Measurements from ENCODE around the gene DZANK1. TPM values are rescaled to one million over a fixed set of nuclear protein-coding genes. Genes with fewer than 3 reads are reported as not detected.

The DZANK1 gene
- total RNA-seq, 2 donors from 2014 or later, result 1.6 TPM

DNA sequence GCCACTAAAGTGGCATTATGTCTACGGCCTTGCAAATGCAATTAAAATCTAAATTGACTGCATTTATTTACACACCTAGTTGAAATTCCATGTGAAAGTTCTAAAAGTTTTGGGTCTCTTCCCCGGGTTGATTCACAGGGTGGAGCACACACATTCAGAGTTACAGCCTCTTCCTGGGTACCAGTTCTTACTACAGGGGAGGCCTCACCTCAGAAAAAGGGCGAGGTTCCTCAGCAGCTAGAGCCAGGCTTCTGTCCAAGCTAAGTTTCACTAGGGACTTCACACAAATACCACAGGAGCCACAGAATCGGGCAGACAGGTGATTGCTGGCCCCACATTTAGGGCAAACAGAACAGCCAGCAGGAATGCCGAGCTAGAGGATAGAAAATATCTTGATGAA lies 52.7 kb downstream of the DZANK1 start:
- Histone ChIP-seq H3K27ac (no peak overlapping the region), H3K4me3 (no peak overlapping the region)
- no peak for ATAC-seq

DNA sequence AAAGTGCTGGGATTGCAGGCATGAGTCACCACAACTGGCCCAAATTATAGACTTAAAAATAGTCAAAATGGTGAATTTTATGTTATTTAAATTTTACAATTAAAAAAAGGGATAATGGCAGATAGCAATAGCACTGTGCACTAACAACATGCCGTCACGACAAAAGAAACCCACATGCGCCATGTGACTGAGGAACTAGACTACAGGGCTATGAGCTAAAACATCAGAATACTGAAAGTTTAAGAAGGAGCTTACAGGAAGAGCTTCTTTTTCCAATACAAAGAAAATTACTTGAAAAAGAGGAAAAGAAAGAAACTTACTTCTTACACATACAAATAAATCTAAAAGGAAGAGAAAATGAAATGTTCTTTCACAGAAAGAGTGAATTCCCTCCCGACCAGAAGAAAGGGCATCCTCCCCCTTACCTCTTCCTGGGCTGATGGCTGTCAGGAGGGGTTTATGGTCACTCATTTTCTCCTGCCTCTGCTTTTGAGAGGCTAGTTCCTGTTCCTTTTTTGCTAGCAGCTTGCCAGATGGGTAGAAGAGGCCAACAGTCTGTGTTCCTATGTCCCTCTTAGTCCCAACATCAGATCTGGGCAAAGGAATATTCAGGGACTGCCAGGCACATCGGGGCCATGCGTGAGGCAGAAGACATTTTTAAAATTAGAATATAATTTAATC lies 54.5 kb downstream of the DZANK1 start:
- no peak for TF ChIP-seq POLR2A (IDR thresholded peaks at IDR 0.05)
- TF ChIP-seq, protein P1, sequence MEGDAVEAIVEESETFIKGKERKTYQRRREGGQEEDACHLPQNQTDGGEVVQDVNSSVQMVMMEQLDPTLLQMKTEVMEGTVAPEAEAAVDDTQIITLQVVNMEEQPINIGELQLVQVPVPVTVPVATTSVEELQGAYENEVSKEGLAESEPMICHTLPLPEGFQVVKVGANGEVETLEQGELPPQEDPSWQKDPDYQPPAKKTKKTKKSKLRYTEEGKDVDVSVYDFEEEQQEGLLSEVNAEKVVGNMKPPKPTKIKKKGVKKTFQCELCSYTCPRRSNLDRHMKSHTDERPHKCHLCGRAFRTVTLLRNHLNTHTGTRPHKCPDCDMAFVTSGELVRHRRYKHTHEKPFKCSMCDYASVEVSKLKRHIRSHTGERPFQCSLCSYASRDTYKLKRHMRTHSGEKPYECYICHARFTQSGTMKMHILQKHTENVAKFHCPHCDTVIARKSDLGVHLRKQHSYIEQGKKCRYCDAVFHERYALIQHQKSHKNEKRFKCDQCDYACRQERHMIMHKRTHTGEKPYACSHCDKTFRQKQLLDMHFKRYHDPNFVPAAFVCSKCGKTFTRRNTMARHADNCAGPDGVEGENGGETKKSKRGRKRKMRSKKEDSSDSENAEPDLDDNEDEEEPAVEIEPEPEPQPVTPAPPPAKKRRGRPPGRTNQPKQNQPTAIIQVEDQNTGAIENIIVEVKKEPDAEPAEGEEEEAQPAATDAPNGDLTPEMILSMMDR (IDR thresholded peaks at IDR 0.05), result no peak
- no peaks in the 10 kb centered on the region for H3K36me3 ChIP-seq (replicated peaks in 1 of 2; ENCODE audit: insufficient read depth in 1 of 2, low read depth in 2 of 2)
- no peak overlapping the region for H3K4me3 ChIP-seq
- WGBS, 2 donors, result 67 to 71% methylated on average over 6 of the region's 6 CpGs
- DNase-seq, result no peak
- no peak for ATAC-seq
- intact Hi-C loops (cut with DNase I), result no loop called here
- peak overlapping the region in 1 of 4 donors; percentile 3 for H3K27ac ChIP-seq
- H3K27me3 ChIP-seq, result no peaks in the 10 kb centered on the region
- H3K4me1 ChIP-seq, result no peaks in the 10 kb centered on the region
- no peaks in the 10 kb centered on the region for H3K9me3 ChIP-seq

More for the DNA sequence above, 52.7 kb downstream of the DZANK1 start:
- no peaks in the 10 kb centered on the region for H3K9me3 ChIP-seq
- intact Hi-C loops (cut with DNase I), result no loop called here
- H3K4me1 ChIP-seq, result no peaks in the 10 kb centered on the region
- H3K27me3 ChIP-seq, result no peaks in the 10 kb centered on the region
- 63 to 74% methylated on average over 5 of the region's 5 CpGs for WGBS, 2 donors
- TF ChIP-seq, protein P1 (IDR thresholded peaks at IDR 0.05), result no peak
- no peak for TF ChIP-seq POLR2A (IDR thresholded peaks at IDR 0.05)
- DNase-seq, result no peak
- H3K36me3 ChIP-seq (replicated peaks in 1 of 2; ENCODE audit: insufficient read depth in 1 of 2, low read depth in 2 of 2), result no peaks in the 10 kb centered on the region

DNA sequence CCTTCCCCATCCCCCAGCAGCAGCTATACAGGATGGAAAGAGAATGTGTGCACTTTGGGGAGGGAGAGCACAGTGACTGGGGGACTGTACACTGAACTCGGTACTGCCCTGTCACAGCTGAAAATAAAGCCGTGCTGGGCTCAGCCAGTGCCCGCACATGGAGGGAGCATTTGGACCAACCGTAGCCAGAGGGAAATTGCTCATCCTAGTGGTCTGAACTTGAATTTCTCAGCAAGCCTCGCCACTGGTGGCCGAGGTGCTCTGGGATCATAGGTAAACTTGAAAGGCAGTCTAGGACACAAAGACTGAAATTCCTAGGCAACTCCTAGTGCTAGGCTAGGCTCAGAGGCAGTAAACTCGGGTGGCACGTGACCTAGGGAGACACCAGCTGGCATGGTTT lies 61.0 kb downstream of the DZANK1 start:
- intact Hi-C loops (cut with DNase I), result no loop called here
- no peak for DNase-seq
- ATAC-seq, result no peak
- Histone ChIP-seq H3K36me3 (replicated peaks in 1 of 2; ENCODE audit: insufficient read depth in 1 of 2, low read depth in 2 of 2) (no peaks in the 10 kb centered on the region), H3K9me3 (no peaks in the 10 kb centered on the region), H3K27ac (no peak overlapping the region), H3K4me1 (no peaks in the 10 kb centered on the region), H3K4me3 (no peak overlapping the region), H3K27me3 (no peaks in the 10 kb centered on the region)
- TF ChIP-seq, protein P1 (IDR thresholded peaks at IDR 0.05), result no peak
- WGBS, 2 donors, result 83 to 91% methylated on average over 8 of the region's 8 CpGs

DNA sequence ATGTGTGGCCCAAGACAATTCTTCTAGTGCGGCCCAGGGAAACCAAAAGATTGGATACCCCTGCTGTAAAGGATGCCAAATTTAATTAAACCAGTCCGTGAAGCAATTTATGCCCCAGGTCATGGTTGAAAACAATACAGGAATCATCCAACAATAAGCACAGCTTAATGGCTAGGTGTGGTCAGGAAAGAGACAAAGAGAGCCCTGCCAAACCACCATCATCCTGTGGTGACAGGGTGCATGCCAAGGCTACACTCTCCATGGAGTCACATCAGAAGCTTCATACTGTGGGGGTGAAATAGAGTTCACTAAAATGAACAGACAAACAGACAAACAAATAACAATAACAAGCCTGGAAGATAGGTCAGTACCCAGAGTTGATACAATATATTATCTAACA lies 62.7 kb downstream of the DZANK1 start:
- no peak for DNase-seq

DNA sequence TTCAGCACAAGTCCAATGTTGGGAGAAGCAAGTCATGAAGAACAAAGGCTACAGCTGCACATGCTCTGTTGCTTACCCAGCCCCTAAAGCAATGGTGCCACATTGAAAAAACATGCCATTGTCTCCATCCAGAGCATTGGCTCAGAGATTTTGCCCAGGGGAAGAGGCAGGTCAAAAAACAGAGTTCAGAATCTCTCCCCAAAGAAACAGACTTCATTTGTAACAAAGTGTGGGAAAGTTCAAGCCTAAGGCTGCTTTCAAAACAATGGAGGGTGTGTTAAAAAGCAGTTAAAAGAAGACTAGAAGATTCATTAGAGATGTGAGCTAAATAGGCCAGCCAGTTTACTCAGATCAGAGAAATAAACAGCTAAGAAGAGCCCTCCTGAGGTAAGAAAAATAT lies 63.6 kb downstream of the DZANK1 start:
- intact Hi-C loops (cut with DNase I), result no loop called here
- H3K36me3 ChIP-seq (replicated peaks in 1 of 2; ENCODE audit: insufficient read depth in 1 of 2, low read depth in 2 of 2), result no peaks in the 10 kb centered on the region
- no peaks in the 10 kb centered on the region for H3K9me3 ChIP-seq
- ATAC-seq, result no peak
- H3K27me3 ChIP-seq, result no peaks in the 10 kb centered on the region
- H3K4me1 ChIP-seq, result no peaks in the 10 kb centered on the region
- H3K27ac ChIP-seq, result no peak overlapping the region
- no peak for TF ChIP-seq POLR2A (IDR thresholded peaks at IDR 0.05)
- TF ChIP-seq, protein P1 (IDR thresholded peaks at IDR 0.05), result no peak
- H3K4me3 ChIP-seq, result no peak overlapping the region
- no peak for DNase-seq

More for the DNA sequence above, 62.7 kb downstream of the DZANK1 start:
- no peak for ATAC-seq
- Histone ChIP-seq H3K27me3 (no peaks in the 10 kb centered on the region), H3K36me3 (replicated peaks in 1 of 2; ENCODE audit: insufficient read depth in 1 of 2, low read depth in 2 of 2) (no peaks in the 10 kb centered on the region), H3K27ac (no peak overlapping the region), H3K4me1 (no peaks in the 10 kb centered on the region), H3K4me3 (no peak overlapping the region), H3K9me3 (no peaks in the 10 kb centered on the region)
- intact Hi-C loops (cut with DNase I), result no loop called here
- 78 to 91% methylated on average over 2 of the region's 2 CpGs for WGBS, 2 donors
- TF ChIP-seq POLR2A (IDR thresholded peaks at IDR 0.05), result no peak
